AG04450 (cell line): ENCODE measurements around the gene SPEN. TPM values are rescaled to one million over a fixed set of nuclear protein-coding genes. Genes with fewer than 3 reads are reported as not detected.
"Not testable (repeated sequence)": the region's sequence is repeated elsewhere in the genome, so short reads cannot be mapped to it uniquely, and the experiment has no call there.

Source experiments
- CTCF ChIA-PET: fragments of 300-600, 350-600 bp; formaldehyde crosslinking; extraction: SDS; loops from one replicate; lab custom pipeline; 2022; ENCODE audit warnings: antibody characterized with exemption, inconsistent platforms; lab: Charles Lee
- POLR2A ChIA-PET: fragments of 350-600 bp; formaldehyde crosslinking; extraction: SDS; loops from one replicate; lab custom pipeline; 2021; ENCODE audit warnings: antibody characterized with exemption, inconsistent platforms; lab: Yijun Ruan, JAX
- DNase-seq: peaks from one replicate; pipeline ENCODE4 v3.0.0-alpha.2; 2011; ENCODE audit warnings: low read depth, low spot score
- H3K27ac ChIP-seq: one replicate; pipeline ENCODE4 v1.5.1; 2012; ENCODE audit warnings: low read depth, low read length, control low read depth
- H3K27me3 ChIP-seq: one replicate; pipeline ENCODE4 v1.6.0; 2012; ENCODE audit warnings: low read length; ENCODE audit not compliant: control insufficient read depth, insufficient read depth
- H3K4me3 ChIP-seq: 2 replicates; pipeline ENCODE4 v1.5.1; 2011; ENCODE audit warnings: mild to moderate bottlenecking, low read depth, low read length, control low read depth
- H3K9me3 ChIP-seq: 2 replicates; pipeline ENCODE4 v1.5.1; 2012; ENCODE audit warnings: low read length; ENCODE audit not compliant: control insufficient read depth, insufficient read depth
- polyA plus RNA-seq: library from polyadenylated mRNA; depleted of rRNA; stranded (reverse); fragments of >200 nt; gene quantifications from 2 replicates; pipeline ENCODE4 v1.2.3, GENCODE V29; 2011
- TF ChIP-seq, protein P1 (sequence below): IDR thresholded peaks from 2 replicates; pipeline ENCODE4 v1.5.1; 2011; ENCODE audit warnings: low read depth, low read length, control low read depth, inconsistent platforms

The SPEN gene
- polyA plus RNA-seq, 1 experiment, result 5.2 TPM

DNA sequence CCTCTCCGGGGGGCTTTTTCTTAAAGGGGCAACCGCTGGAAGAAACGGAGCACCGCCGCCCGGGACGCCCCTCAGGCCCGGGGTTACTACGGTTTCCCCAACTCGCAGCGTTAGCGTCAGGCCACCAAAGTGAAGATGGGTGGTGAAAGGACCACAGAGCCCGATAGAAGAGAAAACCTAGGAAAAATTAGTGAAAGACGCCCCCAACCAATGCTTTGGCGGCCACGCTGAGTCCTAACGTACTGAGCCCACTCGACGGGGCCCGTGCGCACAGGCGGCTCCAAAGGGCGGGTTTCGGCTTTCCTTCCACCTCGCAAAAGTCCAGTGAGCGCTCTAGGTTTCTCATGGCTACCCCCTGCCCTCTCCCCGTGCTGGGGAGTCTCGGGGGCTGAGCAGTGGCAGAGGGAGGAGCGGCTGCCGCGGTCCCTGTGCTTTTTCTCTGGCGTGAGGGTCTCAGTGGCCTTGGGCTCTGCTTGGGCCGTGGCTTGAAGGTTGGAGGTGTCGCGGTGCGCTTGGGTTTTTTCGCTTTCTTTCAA is 12.2 kb upstream of the SPEN start:
- no peaks in the 10 kb centered on the region for H3K27me3 ChIP-seq
- CTCF ChIA-PET, result no interaction called here
- TF ChIP-seq, protein P1, sequence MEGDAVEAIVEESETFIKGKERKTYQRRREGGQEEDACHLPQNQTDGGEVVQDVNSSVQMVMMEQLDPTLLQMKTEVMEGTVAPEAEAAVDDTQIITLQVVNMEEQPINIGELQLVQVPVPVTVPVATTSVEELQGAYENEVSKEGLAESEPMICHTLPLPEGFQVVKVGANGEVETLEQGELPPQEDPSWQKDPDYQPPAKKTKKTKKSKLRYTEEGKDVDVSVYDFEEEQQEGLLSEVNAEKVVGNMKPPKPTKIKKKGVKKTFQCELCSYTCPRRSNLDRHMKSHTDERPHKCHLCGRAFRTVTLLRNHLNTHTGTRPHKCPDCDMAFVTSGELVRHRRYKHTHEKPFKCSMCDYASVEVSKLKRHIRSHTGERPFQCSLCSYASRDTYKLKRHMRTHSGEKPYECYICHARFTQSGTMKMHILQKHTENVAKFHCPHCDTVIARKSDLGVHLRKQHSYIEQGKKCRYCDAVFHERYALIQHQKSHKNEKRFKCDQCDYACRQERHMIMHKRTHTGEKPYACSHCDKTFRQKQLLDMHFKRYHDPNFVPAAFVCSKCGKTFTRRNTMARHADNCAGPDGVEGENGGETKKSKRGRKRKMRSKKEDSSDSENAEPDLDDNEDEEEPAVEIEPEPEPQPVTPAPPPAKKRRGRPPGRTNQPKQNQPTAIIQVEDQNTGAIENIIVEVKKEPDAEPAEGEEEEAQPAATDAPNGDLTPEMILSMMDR, result no peak

DNA sequence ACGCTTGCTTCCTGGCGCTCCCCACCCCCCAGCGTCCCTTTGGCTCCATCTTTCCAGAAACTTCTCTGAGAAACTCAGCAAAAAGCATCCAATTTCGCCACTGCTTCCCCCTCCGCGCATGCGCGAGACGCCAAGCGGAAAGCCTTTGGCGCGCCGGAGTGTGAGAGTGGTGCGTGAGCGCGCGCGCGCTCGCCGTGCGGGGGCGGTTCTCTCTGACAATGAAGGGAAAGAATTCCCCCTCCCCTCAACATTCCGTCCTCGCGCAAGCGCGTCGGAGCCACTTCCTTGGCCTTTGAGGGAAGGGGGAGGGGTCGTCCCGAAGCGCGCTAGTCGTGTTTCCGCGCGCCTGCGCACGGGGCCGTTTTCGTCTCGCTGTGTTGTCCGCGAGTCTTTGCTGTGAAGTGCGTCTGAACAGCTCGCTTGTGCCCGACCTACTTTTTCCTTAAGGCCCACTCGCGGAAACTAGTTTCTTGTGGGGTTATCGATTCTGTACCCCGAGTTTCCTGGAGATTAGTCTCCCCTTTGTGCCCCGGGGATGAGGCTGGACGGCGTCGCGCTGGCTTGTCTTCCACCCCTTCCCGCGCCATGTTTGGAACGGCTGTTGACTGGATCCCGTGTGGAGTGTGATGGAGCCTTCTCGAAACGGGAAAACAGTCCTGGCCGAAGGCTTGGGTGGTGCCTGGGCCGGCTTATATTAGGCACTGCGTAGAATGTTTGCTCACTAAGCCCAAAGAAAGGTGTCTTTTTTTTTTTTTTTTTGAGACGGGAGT is 11.6 kb upstream of the SPEN start:
- peak overlapping the region; percentile 99 for H3K27ac ChIP-seq
- POLR2A ChIA-PET, result interaction anchor here (0.6 to 3.9 kb wide), 2 partner anchors 10 to 12 kb away, joined by 3 to 18 read pairs; partner anchors contain the start of gene SPEN
- peaks cover 14% of the 10 kb centered on the region; the same call in 1 of the 2 replicates for H3K9me3 ChIP-seq
- peak overlapping the region; percentile 88 for H3K4me3 ChIP-seq
- CTCF ChIA-PET, result interaction anchor here (0.7 kb wide), 1 partner anchor 35 kb away, joined by 3 read pairs; no protein-coding TSS in a partner anchor
- no peaks in the 10 kb centered on the region for H3K27me3 ChIP-seq
- peak; percentile 98 for DNase-seq
- TF ChIP-seq, protein P1, result no peak

More for the DNA sequence above, 12.2 kb upstream of the SPEN start:
- peaks cover 14% of the 10 kb centered on the region; the same call in 1 of the 2 replicates for H3K9me3 ChIP-seq
- H3K27ac ChIP-seq, result peak overlapping the region; percentile 99
- POLR2A ChIA-PET, result interaction anchor here (3.9 to 4.3 kb wide), 2 partner anchors 12 to 13 kb away, joined by 18 to 59 read pairs; partner anchors contain the start of gene SPEN
- H3K4me3 ChIP-seq, result peak overlapping the region; percentile 88
- DNase-seq, result no peak

DNA sequence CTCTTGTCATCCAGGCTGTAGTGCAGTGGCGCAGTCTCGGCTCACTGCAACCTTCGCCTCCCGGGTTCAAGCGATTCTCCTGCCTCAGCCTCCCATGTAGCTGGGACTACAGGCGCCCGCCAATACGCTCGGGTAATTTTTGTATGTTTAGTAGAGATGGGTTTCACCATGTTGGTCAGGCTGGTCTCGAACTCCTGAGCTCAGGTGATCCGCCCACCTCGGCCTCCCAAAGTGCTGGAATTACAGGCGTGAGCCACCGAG is 11.1 kb upstream of the SPEN start:
- ChIA-PET CTCF (interaction anchor here (0.7 kb wide), 1 partner anchor 35 kb away, joined by 3 read pairs; no protein-coding TSS in a partner anchor), POLR2A (interaction anchor here (0.6 to 3.9 kb wide), 2 partner anchors 10 to 11 kb away, joined by 3 to 18 read pairs; partner anchors contain the start of gene SPEN)
- Histone ChIP-seq H3K4me3 (peak overlapping the region; percentile 67; the same call in 1 of the 2 replicates), H3K9me3 (peaks cover 14% of the 10 kb centered on the region; the same call in 1 of the 2 replicates)
- H3K27ac ChIP-seq, H3K27me3 ChIP-seq, DNase-seq: not testable (repeated sequence)

DNA sequence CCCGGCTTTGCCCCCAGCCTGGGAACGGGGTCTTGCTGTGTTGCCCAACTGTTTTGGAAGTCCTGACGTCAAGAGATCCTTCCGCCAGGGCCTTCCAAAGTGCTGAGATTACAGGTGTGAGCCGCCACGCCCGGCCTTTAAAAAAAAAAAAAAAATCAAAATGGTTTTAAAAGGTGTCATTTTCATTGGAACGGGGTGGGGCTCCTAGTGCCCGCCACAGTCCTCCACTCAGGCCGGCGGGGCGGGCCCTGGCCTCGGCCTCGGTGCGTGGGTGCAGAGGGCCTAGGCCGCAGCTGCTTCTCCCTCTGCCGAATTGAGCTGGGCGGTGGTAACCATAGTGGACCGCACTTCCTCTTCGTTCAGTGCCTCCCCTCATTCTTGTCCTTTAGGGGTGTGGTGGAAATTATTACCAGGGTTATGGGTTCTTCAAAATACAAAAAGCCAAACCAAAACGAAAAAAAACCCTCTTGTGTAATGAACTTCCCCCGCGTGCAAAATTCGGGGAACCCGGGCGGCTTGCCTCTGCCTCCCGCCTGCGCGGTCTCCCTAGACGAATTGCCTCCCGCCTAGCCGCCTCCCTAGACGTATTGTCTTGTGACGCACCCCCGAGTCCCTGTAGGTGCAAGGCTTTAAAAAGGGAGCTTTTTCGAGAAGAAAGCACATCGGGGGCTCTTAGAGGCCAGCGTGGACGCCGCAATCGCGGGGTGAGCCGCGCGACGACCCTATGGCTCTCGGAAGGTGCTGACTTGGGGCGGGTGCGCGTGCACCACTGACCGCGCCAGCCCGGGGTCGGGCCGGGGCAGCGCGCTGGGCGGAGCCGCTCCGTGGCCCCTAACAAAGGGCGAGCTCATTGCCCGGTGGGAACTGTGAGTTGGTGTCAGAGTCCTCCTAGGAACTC is 10.5 kb upstream of the SPEN start:
- POLR2A ChIA-PET, result interaction anchor here (3.9 kb wide), 1 partner anchor 11 kb away, joined by 18 read pairs; the partner anchor contains the start of gene SPEN
- Histone ChIP-seq H3K4me3 (no peak overlapping the region), H3K27me3 (no peaks in the 10 kb centered on the region), H3K9me3 (peaks cover 14% of the 10 kb centered on the region; the same call in 1 of the 2 replicates), H3K27ac (no peak overlapping the region)
- CTCF ChIA-PET, result interaction anchor here (0.7 kb wide), 1 partner anchor 36 kb away, joined by 3 read pairs; no protein-coding TSS in a partner anchor
- DNase-seq, result no peak
- TF ChIP-seq, protein P1, result no peak

DNA sequence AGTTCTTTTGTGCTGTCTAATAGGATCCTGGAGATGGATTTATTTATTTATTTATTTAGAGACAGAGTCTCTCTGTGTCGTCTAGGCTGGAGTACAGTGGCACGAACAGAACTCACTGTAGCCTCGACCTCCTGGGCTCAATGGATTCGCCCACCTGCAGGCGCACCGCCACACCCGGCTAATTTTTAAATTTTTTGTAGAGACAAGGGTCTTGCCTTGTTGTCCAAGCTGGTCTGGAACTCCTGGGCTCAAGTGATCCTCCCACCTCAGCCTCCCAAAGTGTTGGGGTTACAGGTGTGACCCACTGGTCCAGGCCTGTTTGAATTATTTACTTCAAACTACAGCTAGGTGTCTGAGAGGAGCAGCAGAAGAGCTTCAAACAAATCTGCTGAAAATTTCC is 9.6 kb upstream of the SPEN start:
- Histone ChIP-seq H3K27ac (no peak overlapping the region), H3K4me3 (no peak overlapping the region), H3K27me3 (no peaks in the 10 kb centered on the region), H3K9me3 (peaks cover 14% of the 10 kb centered on the region; the same call in 1 of the 2 replicates)
- no peak for DNase-seq
- CTCF ChIA-PET, result no interaction called here
- TF ChIP-seq, protein P1, result no peak
- POLR2A ChIA-PET, result interaction anchor here (1.0 to 3.9 kb wide), 2 partner anchors 10 to 41 kb away, joined by 5 to 18 read pairs; partner anchors contain the start of gene SPEN
